Stimulated activated naive CD4-positive, alpha-beta T cell treated with Interleukin-2 at 50 U/mL for 16 hours (primary cell): ENCODE measurements around the gene GRM8.

Source experiments
- DNase-seq: peaks from one replicate; lab custom pipeline; 2025; lab: John Stamatoyannopoulos, UW

Gene GRM8

GRCh38 chr7:126658684-126659083, 594.1 kb downstream of the GRM8 start:
- no peak for DNase-seq

- no peak for DNase-seq
Observed at GRCh38 chr7:126657599-126658358, 595.0 kb downstream of the GRM8 start.

GRCh38 chr7:126657137-126657536, 595.6 kb downstream of the GRM8 start:
- no peak for DNase-seq

- no peak for DNase-seq
Observed at GRCh38 chr7:126656165-126656564, 596.6 kb downstream of the GRM8 start.

- DNase-seq = no peak
Observed at GRCh38 chr7:126637538-126637937, 615.2 kb downstream of the GRM8 start.

GRCh38 chr7:126635545-126635944, 617.2 kb downstream of the GRM8 start:
- DNase-seq = no peak

GRCh38 chr7:126608339-126608776, 644.4 kb downstream of the GRM8 start:
- no peak for DNase-seq

- DNase-seq = no peak
Observed at GRCh38 chr7:126606331-126606730, 646.4 kb downstream of the GRM8 start.

- DNase-seq = no peak
Observed at GRCh38 chr7:126605553-126605952, 647.2 kb downstream of the GRM8 start.

- no peak for DNase-seq
Observed at GRCh38 chr7:126605056-126605455, 647.7 kb downstream of the GRM8 start.

GRCh38 chr7:126589068-126589684, 663.6 kb downstream of the GRM8 start:
- DNase-seq = no peak

- no peak for DNase-seq
Observed at GRCh38 chr7:126578338-126578737, 674.4 kb downstream of the GRM8 start.

GRCh38 chr7:126574276-126575250, 678.2 kb downstream of the GRM8 start:
- DNase-seq = no peak

GRCh38 chr7:126570845-126571244, 681.9 kb downstream of the GRM8 start:
- DNase-seq = no peak

GRCh38 chr7:126569402-126569801, 683.3 kb downstream of the GRM8 start:
- DNase-seq = no peak

- DNase-seq = no peak
Observed at GRCh38 chr7:126557271-126557670, 695.5 kb downstream of the GRM8 start.

GRCh38 chr7:126541406-126541805, 711.3 kb downstream of the GRM8 start:
- DNase-seq = no peak

GRCh38 chr7:126535176-126535575, 717.6 kb downstream of the GRM8 start:
- DNase-seq = no peak

- no peak for DNase-seq
Observed at GRCh38 chr7:126533715-126534114, 719.0 kb downstream of the GRM8 start.

- no peak for DNase-seq
Observed at GRCh38 chr7:126529833-126530232, 722.9 kb downstream of the GRM8 start.

GRCh38 chr7:126529254-126529653, 723.5 kb downstream of the GRM8 start:
- DNase-seq = no peak

GRCh38 chr7:126525906-126526305, 726.8 kb downstream of the GRM8 start:
- no peak for DNase-seq

GRCh38 chr7:126524967-126525366, 727.8 kb downstream of the GRM8 start:
- DNase-seq = no peak
